Nephron progenitor cell (in vitro differentiated cells): ENCODE data around the gene ARFGAP2.
"Not testable (repeated sequence)": the region's sequence is repeated elsewhere in the genome, so short reads cannot be mapped to it uniquely, and the experiment has no call there.

Experiments used
- DNase-seq: peaks from one replicate; pipeline ENCODE4 v3.0.0; 2021
- H3K27ac Mint-ChIP-seq: 2 replicates; pipeline ENCODE4 v1.8.0; 2021; ENCODE audit warnings: mild to moderate bottlenecking, moderate library complexity, mixed read lengths
- H3K27me3 Mint-ChIP-seq: 2 replicates; pipeline ENCODE4 v1.8.0; 2021; ENCODE audit warnings: mild to moderate bottlenecking, low read depth, mixed read lengths; ENCODE audit not compliant: poor library complexity
- H3K36me3 Mint-ChIP-seq: 2 replicates; pipeline ENCODE4 v1.8.0; 2021; ENCODE audit warnings: low read depth, mixed read lengths
- H3K4me1 Mint-ChIP-seq: 2 replicates; pipeline ENCODE4 v1.8.0; 2021; ENCODE audit warnings: mixed read lengths
- H3K4me3 Mint-ChIP-seq: 2 replicates; pipeline ENCODE4 v1.8.0; 2021; ENCODE audit warnings: mild to moderate bottlenecking, moderate library complexity, mixed read lengths
- H3K9me3 Mint-ChIP-seq: 2 replicates; pipeline ENCODE4 v1.8.0; 2021; ENCODE audit warnings: mild to moderate bottlenecking, moderate library complexity, mixed read lengths
- CTCF ChIP-seq: fragments of 200-600 bp; sonication (generic); IDR thresholded peaks from 2 replicates; pipeline ENCODE4 v1.5.0; 2021; ENCODE audit warnings: antibody characterized with exemption

The ARFGAP2 gene

GRCh38 chr11:47215366-47215910 is 38.8 kb upstream of the ARFGAP2 start:
- peak overlapping the region; percentile 87 for H3K4me3 Mint-ChIP-seq

DNA sequence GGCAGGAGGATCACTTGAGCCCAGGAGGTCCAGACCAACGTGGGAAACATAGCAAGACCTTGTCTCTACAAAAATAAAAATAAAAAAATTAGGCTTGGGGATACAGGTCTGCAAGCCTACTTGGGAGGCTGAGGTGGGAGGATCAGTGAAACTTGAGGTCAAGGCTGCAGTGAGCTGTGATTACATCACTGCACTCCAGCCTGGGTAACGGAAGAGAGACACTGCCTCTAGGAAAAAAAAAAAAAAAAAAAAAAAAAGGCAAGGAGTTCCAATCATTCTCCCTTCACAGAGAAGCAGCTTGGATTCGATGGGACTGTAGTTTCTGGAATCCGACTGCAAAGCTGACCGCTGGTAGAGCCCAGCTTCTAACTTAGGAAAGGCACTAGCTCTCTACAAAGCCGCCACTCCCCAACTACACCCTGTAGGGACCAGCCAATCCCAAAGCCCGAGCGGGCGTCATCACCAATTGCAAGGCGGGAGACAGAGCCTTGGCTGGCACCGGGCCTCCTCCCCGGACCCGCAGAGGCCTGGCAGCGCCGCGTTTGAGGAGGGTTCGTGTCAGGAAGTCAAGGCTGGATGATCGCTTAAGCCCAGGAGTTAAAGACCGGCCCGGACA is 37.4 kb upstream of the ARFGAP2 start:
- DNase-seq, result no peak
- H3K4me3 Mint-ChIP-seq, result peak overlapping the region; percentile 79
- peaks cover 34% of the 10 kb centered on the region for H3K4me1 Mint-ChIP-seq
- peak overlapping the region; percentile 16 for H3K27ac Mint-ChIP-seq
- H3K9me3 Mint-ChIP-seq, result no peaks in the 10 kb centered on the region
- peaks cover 4% of the 10 kb centered on the region for H3K27me3 Mint-ChIP-seq
- H3K36me3 Mint-ChIP-seq, result peaks cover 17% of the 10 kb centered on the region
- no peak for TF ChIP-seq CTCF

More at GRCh38 chr11:47215366-47215910, 38.8 kb upstream of the ARFGAP2 start:
- no peak for TF ChIP-seq CTCF
- H3K27ac Mint-ChIP-seq, result peak overlapping the region; percentile 77
- DNase-seq, result peak; percentile 14
- H3K27me3 Mint-ChIP-seq, result peaks cover 8% of the 10 kb centered on the region
- no peaks in the 10 kb centered on the region for H3K9me3 Mint-ChIP-seq
- peaks cover 29% of the 10 kb centered on the region for H3K36me3 Mint-ChIP-seq
- H3K4me1 Mint-ChIP-seq, result peaks cover 40% of the 10 kb centered on the region

DNA sequence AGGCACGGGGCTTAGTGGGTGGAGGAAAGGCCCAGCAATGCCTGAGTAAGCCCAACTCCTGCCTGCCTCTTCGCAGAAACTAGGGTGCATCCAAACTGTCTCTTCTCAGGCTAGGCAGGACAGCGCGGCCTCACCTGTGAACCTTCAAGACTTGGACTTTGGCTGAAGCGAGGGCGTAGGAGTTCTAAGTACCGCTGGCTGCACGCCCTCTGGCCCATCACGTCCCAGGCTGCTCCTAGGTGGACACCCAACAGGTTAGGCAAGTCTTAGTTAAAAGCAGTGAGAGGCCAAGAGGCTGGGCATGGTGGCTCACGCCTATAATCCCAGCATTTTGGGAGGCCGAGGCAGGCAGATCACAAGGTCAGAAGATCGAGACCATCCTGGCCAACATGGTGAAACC is 36.3 kb upstream of the ARFGAP2 start:
- Mint-ChIP-seq H3K27me3 (peaks cover 4% of the 10 kb centered on the region), H3K36me3 (peaks cover 9% of the 10 kb centered on the region), H3K9me3 (no peaks in the 10 kb centered on the region), H3K27ac (no peak overlapping the region), H3K4me1 (peaks cover 26% of the 10 kb centered on the region), H3K4me3 (no peak overlapping the region)
- no peak for DNase-seq
- no peak for TF ChIP-seq CTCF

DNA sequence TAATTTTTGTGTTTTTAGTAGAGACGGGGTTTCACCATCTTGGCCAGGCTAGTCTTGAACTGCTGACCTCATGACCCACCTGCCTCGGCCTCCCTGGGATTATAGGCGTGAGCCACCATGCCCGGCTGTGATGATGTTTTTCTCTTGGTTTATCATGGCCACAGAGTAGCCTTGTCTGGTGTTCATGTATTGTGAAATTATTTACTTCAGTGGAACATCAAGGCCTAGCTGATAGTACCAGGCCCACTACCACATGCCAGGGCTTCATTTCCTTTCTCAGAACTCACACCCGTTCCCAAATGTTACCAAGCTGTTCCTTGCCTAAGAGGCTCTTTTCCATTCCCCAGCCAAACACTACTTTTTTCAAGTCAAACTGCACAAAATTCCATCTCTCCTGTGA is 31.9 kb upstream of the ARFGAP2 start:
- Mint-ChIP-seq H3K27me3 (peaks cover 6% of the 10 kb centered on the region), H3K27ac (no peak overlapping the region), H3K4me1 (no peaks in the 10 kb centered on the region), H3K36me3 (no peaks in the 10 kb centered on the region), H3K9me3 (no peaks in the 10 kb centered on the region), H3K4me3 (no peak overlapping the region)
- no peak for TF ChIP-seq CTCF
- no peak for DNase-seq

DNA sequence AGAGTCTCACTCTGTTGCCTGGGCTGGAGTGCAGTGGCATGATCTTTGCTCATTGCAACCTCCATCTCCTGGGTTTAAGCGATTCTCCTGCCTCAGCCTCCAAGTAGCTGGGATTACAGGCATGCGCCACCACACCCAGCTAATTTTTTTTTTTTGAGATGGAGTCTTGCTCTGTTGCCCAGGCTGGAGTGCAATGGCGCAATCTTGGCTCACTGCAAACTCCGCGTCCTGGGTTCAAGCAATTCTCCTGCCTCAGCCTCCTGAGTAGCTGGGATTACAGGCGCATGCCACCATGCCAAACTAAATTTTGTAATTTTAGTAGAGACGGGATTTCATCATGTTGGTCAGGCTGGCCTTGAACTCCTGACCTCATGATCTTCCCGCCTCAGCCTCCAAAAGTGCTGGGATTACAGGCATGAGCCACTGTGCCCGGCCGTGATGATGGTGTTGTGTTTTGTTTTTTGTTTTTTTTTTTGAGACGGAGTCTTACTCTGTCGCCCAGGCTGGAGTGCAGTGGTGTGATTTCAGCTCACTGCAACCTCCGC is 31.4 kb upstream of the ARFGAP2 start:
- not testable (repeated sequence) for DNase-seq, H3K4me3 Mint-ChIP-seq, H3K4me1 Mint-ChIP-seq, H3K27me3 Mint-ChIP-seq, H3K9me3 Mint-ChIP-seq, H3K27ac Mint-ChIP-seq, H3K36me3 Mint-ChIP-seq

GRCh38 chr11:47207459-47207858 is 30.8 kb upstream of the ARFGAP2 start:
- DNase-seq, result no peak
- no peak for TF ChIP-seq CTCF
- no peaks in the 10 kb centered on the region for H3K4me1 Mint-ChIP-seq
- no peak overlapping the region for H3K4me3 Mint-ChIP-seq
- no peaks in the 10 kb centered on the region for H3K36me3 Mint-ChIP-seq
- H3K9me3 Mint-ChIP-seq, result no peaks in the 10 kb centered on the region
- peaks cover 6% of the 10 kb centered on the region for H3K27me3 Mint-ChIP-seq
- no peak overlapping the region for H3K27ac Mint-ChIP-seq

- not testable (repeated sequence) for H3K27me3 Mint-ChIP-seq, H3K36me3 Mint-ChIP-seq, H3K4me1 Mint-ChIP-seq, H3K9me3 Mint-ChIP-seq, H3K4me3 Mint-ChIP-seq, DNase-seq
- H3K27ac Mint-ChIP-seq, result peak overlapping the region; percentile 20
Measured at GRCh38 chr11:47206577-47206976, 29.9 kb upstream of the ARFGAP2 start.
